HL-60 (cell line): ENCODE measurements around the gene CCDC186.
A peak's percentile ranks its signal among the peaks of the same experiment; 100 is the strongest.

Experiments
- DNase-seq, 2 experiments: peaks; one replicate each; pipeline ENCODE4 v3.0.0-alpha.2; 2010 to 2020; ENCODE audit warnings: low read depth in 1 of 2, low spot score in 1 of 2
- H3K27ac ChIP-seq: fragments of 250-450 bp; sonication (Bioruptor Pico); replicated peaks from 2 replicates; pipeline ENCODE4 v1.5.1; 2020; ENCODE audit warnings: mild to moderate bottlenecking, moderate library complexity
- H3K27me3 ChIP-seq: fragments of 250-450 bp; sonication (Bioruptor Pico); 2 replicates; pipeline ENCODE4 v1.5.1; 2021; ENCODE audit warnings: mild to moderate bottlenecking, moderate library complexity; ENCODE audit not compliant: insufficient read depth, poor library complexity, severe bottlenecking
- H3K4me3 ChIP-seq: replicated peaks from 2 replicates; pipeline ENCODE4 v1.5.1; 2011; ENCODE audit warnings: mild to moderate bottlenecking, control low read depth, low read length; ENCODE audit not compliant: insufficient read depth
- GABPA ChIP-seq: IDR thresholded peaks from 2 replicates; pipeline ENCODE4 v1.6.1; 2012; ENCODE audit warnings: low read depth
- POLR2AphosphoS5 ChIP-seq: IDR thresholded peaks from 2 replicates; pipeline ENCODE4 v1.6.1; 2012; ENCODE audit warnings: low read depth
- SPI1 ChIP-seq: IDR thresholded peaks from 2 replicates; pipeline ENCODE4 v1.6.1; 2012; ENCODE audit warnings: low read depth, mild to moderate bottlenecking, borderline replicate concordance
- TF ChIP-seq, protein P1 (sequence below): IDR thresholded peaks from 2 replicates; pipeline ENCODE4 v1.6.1; 2012; ENCODE audit warnings: low read depth; ENCODE audit not compliant: insufficient replicate concordance
- TF ChIP-seq, protein P2 (sequence below): IDR thresholded peaks from one replicate; pipeline ENCODE4 v1.5.1; 2011; ENCODE audit warnings: low read length, control low read depth, inconsistent platforms; ENCODE audit not compliant: insufficient read depth

CCDC186 gene

DNA sequence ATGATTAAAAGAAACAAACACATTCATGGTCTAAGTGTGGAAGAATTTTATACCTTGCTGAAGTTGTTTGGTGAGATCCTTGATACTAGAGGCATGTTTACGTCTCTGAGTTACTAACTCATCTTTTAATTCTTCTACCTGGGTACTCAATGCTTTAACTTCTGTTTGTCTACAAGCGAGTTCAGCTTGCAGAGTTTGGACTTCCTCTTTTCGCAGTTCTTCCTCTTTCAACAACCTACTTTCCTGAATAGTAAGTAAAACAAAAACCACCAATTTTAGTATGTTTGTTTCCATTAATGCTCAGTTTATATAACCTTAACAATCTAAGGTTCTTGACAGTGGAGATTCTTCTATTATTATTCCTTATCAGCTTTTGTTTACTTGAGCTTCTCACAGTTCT is 42.9 kb downstream of the CCDC186 start:
- DNase-seq = peak in 1 of 2 experiments; percentile 50

DNA sequence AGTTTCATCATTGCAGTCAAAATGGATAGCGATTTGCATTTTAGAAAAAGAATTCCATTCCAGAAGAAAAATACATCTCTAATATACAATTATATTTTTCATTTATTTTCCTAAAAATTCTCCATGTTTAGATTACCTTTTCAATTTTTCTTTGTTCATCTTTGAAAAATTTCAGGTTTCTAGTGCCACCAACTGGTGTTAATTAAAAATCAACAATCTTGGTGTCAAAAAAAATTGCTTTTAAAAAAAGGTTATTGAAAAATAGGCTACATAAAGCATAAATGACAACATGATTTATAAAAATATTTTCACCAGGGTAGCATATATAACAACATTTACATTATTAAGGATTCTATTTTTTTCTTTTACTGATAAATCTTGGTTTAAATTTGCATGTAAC is 53.0 kb downstream of the CCDC186 start:
- Histone ChIP-seq H3K27me3 (no peaks in the 10 kb centered on the region), H3K4me3 (no peak overlapping the region), H3K27ac (no peak overlapping the region)
- no peak for DNase-seq
- TF ChIP-seq POLR2AphosphoS5 = no peak
- no peak for TF ChIP-seq GABPA

More for the DNA sequence above, 42.9 kb downstream of the CCDC186 start:
- peak; percentile 99 for TF ChIP-seq SPI1
- TF ChIP-seq, protein P1, sequence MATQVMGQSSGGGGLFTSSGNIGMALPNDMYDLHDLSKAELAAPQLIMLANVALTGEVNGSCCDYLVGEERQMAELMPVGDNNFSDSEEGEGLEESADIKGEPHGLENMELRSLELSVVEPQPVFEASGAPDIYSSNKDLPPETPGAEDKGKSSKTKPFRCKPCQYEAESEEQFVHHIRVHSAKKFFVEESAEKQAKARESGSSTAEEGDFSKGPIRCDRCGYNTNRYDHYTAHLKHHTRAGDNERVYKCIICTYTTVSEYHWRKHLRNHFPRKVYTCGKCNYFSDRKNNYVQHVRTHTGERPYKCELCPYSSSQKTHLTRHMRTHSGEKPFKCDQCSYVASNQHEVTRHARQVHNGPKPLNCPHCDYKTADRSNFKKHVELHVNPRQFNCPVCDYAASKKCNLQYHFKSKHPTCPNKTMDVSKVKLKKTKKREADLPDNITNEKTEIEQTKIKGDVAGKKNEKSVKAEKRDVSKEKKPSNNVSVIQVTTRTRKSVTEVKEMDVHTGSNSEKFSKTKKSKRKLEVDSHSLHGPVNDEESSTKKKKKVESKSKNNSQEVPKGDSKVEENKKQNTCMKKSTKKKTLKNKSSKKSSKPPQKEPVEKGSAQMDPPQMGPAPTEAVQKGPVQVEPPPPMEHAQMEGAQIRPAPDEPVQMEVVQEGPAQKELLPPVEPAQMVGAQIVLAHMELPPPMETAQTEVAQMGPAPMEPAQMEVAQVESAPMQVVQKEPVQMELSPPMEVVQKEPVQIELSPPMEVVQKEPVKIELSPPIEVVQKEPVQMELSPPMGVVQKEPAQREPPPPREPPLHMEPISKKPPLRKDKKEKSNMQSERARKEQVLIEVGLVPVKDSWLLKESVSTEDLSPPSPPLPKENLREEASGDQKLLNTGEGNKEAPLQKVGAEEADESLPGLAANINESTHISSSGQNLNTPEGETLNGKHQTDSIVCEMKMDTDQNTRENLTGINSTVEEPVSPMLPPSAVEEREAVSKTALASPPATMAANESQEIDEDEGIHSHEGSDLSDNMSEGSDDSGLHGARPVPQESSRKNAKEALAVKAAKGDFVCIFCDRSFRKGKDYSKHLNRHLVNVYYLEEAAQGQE = no peak
- Histone ChIP-seq H3K27me3 (no peaks in the 10 kb centered on the region), H3K4me3 (no peak overlapping the region), H3K27ac (peak overlapping the region; percentile 20; the same call in 1 of the 2 replicates)

DNA sequence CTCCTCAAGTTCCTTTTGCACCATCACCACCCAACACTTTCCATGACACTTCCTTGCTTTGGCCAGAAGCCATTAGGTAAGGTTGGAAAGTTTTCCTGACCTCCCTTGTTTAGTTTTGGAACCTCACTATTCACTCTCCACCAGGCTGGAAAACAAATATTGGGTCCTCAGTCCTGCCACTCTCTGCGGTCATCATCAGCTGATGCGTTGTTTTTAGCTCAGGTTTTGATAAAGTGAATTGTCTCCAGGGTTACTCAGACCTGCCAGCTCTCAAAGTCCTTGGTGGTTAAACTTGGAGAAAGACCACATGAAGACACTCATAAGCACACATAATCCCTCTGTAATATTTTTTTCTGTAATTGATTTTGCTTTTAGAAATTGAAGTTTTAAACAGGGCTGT is 55.5 kb downstream of the CCDC186 start:
- no peak for DNase-seq

DNA sequence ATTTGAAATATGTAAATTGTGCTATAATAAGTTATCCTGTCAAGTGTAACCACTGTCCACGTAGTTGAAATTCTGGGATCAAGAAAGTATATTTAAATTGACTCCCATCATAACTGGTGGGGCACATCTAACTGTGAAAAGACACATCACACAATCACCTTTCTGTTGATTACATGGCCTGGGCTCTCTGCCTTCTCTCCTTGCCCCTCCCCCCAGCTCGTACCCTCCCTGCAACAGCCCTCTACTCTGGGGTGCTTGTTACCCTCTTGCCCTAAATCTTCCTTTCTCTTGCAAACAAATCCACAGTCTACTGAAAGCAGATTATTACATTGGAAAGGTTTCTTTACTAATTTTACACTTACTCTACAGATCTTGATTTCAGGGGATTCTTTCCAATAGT is 56.3 kb downstream of the CCDC186 start:
- TF ChIP-seq GABPA (no peak), SPI1 (no peak), POLR2AphosphoS5 (no peak)
- Histone ChIP-seq H3K4me3 (no peak overlapping the region), H3K27ac (no peak overlapping the region)

More for the DNA sequence above, 55.5 kb downstream of the CCDC186 start:
- Histone ChIP-seq H3K27me3 (no peaks in the 10 kb centered on the region), H3K4me3 (no peak overlapping the region), H3K27ac (no peak overlapping the region)
- TF ChIP-seq, protein P1 = no peak
- TF ChIP-seq SPI1 (no peak), GABPA (no peak), POLR2AphosphoS5 (no peak)
- TF ChIP-seq, protein P2, sequence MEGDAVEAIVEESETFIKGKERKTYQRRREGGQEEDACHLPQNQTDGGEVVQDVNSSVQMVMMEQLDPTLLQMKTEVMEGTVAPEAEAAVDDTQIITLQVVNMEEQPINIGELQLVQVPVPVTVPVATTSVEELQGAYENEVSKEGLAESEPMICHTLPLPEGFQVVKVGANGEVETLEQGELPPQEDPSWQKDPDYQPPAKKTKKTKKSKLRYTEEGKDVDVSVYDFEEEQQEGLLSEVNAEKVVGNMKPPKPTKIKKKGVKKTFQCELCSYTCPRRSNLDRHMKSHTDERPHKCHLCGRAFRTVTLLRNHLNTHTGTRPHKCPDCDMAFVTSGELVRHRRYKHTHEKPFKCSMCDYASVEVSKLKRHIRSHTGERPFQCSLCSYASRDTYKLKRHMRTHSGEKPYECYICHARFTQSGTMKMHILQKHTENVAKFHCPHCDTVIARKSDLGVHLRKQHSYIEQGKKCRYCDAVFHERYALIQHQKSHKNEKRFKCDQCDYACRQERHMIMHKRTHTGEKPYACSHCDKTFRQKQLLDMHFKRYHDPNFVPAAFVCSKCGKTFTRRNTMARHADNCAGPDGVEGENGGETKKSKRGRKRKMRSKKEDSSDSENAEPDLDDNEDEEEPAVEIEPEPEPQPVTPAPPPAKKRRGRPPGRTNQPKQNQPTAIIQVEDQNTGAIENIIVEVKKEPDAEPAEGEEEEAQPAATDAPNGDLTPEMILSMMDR = no peak

DNA sequence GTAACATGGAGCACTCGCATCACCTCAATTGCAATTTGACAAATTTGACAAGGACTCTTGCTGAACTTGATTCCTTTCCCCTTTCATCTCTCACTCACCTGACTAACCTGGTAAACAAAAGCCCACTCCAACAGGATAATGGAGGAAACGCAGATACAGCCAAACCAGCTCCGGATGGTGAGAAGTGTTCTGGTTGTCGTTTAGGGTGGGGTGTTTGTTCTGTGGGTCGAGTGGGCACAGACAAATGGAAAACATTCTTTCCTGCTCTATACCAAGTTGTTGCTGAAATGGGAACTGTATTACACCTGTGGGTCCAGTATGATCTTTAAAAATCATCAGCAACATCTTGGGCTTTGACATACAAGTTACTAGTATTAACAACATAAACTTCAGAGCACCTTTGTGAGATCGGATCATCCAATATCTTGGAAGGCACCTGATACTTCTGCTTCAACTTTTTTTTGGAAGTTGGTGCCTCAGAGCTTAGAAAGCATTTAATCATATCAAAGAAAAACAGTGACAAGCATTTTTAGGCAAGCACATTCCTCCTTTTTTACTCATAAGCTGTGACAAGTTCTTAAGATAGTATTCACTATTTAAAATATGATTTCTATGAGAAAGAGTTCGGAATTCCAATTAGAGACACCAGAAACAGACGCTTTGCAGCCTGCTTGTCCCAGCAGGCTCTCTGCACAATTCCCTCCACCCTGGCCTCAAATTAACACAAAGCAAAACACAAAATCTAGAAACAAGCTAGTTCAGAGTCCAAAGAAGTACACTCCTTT is 58.1 kb downstream of the CCDC186 start:
- TF ChIP-seq GABPA (no peak), SPI1 (no peak)
- TF ChIP-seq, protein P2 = no peak
- DNase-seq = no peak
- Histone ChIP-seq H3K4me3 (no peak overlapping the region), H3K27me3 (no peaks in the 10 kb centered on the region), H3K27ac (no peak overlapping the region)

More for the DNA sequence above, 56.3 kb downstream of the CCDC186 start:
- no peaks in the 10 kb centered on the region for H3K27me3 ChIP-seq
- no peak for DNase-seq
